Keratinocyte (primary cell): ENCODE results near the gene ECE2. TPM values are rescaled to one million over a fixed set of nuclear protein-coding genes. Genes with fewer than 3 reads are reported as not detected.

Source experiments
- DNase-seq: peaks from one replicate; pipeline ENCODE4 v3.0.0-alpha.2; 2011; ENCODE audit warnings: low read depth, missing footprints, low spot score
- FAIRE-seq: peaks from 2 replicates; lab custom pipeline; 2011; peaks lifted over from hg19 to GRCh38; lab: Jason Lieb, UNC
- H2AFZ ChIP-seq: 2 replicates; pipeline ENCODE4 v1.6.0; 2012; ENCODE audit warnings: low read length, control low read depth, inconsistent platforms; ENCODE audit not compliant: control insufficient read depth
- H3K27ac ChIP-seq: 2 replicates; pipeline ENCODE4 v1.5.1; 2011; ENCODE audit warnings: low read length; ENCODE audit not compliant: control insufficient read depth, insufficient read depth
- H3K27me3 ChIP-seq: 3 replicates; pipeline ENCODE4 v1.6.0; 2011; ENCODE audit warnings: low read length; ENCODE audit not compliant: control insufficient read depth, insufficient read depth; ENCODE audit errors: extremely low read depth
- H3K36me3 ChIP-seq, 2 experiments: 2 replicates in 1 of 2; 3 replicates in 1 of 2; pipeline ENCODE4 v1.5.1; 2011; ENCODE audit warnings: low read length in 2 of 2, mild to moderate bottlenecking in 1 of 2; ENCODE audit not compliant: control insufficient read depth in 2 of 2, insufficient read depth in 2 of 2; ENCODE audit errors: extremely low read depth in 1 of 2
- H3K4me1 ChIP-seq: 3 replicates; pipeline ENCODE4 v1.5.1; 2011; ENCODE audit warnings: low read length; ENCODE audit not compliant: control insufficient read depth, insufficient read depth; ENCODE audit errors: extremely low read depth
- H3K4me2 ChIP-seq: 3 replicates; pipeline ENCODE4 v1.6.0; 2011; ENCODE audit warnings: low read depth, low read length; ENCODE audit not compliant: control insufficient read depth, insufficient read depth; ENCODE audit errors: extremely low read depth
- H3K4me3 ChIP-seq, 3 experiments: fragments of 200-600 bp in 1 of 3; sonication (generic) in 1 of 3; 2 replicates in 2 of 3; 3 replicates in 1 of 3; pipeline ENCODE4 v1.5.1; 2011 to 2016; ENCODE audit warnings: low read length in 3 of 3, mild to moderate bottlenecking in 3 of 3, control low read depth in 2 of 3, inconsistent platforms in 1 of 3, low read depth in 1 of 3, mixed read lengths in 1 of 3, mixed run types in 1 of 3, moderate library complexity in 1 of 3; ENCODE audit not compliant: control insufficient read depth in 2 of 3, insufficient read depth in 2 of 3; ENCODE audit errors: extremely low read depth in 1 of 3
- H3K79me2 ChIP-seq: 2 replicates; pipeline ENCODE4 v1.6.0; 2012; ENCODE audit warnings: low read length; ENCODE audit not compliant: control insufficient read depth, insufficient read depth
- H3K9ac ChIP-seq: 3 replicates; pipeline ENCODE4 v1.6.0; 2011; ENCODE audit warnings: low read length; ENCODE audit not compliant: control insufficient read depth, insufficient read depth; ENCODE audit errors: extremely low read depth
- H3K9me1 ChIP-seq: 3 replicates; pipeline ENCODE4 v1.6.0; 2011; ENCODE audit warnings: low read length; ENCODE audit not compliant: control insufficient read depth, insufficient read depth; ENCODE audit errors: extremely low read depth
- H3K9me3 ChIP-seq: 2 replicates; pipeline ENCODE4 v1.5.1; 2012; ENCODE audit warnings: low read depth, low read length; ENCODE audit not compliant: control insufficient read depth
- H4K20me1 ChIP-seq: 3 replicates; pipeline ENCODE4 v1.6.0; 2011; ENCODE audit warnings: low read length; ENCODE audit not compliant: control insufficient read depth, insufficient read depth; ENCODE audit errors: extremely low read depth
- EZH2 ChIP-seq: IDR thresholded peaks from one replicate; pipeline ENCODE4 v1.6.1; 2012; ENCODE audit warnings: inconsistent platforms, mild to moderate bottlenecking, low read length, moderate library complexity
- dilution Hi-C: fragments of 300-500 bp; cut with MboI; formaldehyde crosslinking; loops from one replicate; pipeline ENCODE4 v1.7.0; 2020; ENCODE audit warnings: low sequenced_read_pairs; ENCODE audit not compliant: extremely low pct_ligation_motif_present
- polyA plus RNA-seq, 5 experiments: library from polyadenylated mRNA; depleted of rRNA in 3 of 5; stranded (reverse) in 3 of 5; stranded (forward) in 1 of 5; unstranded in 1 of 5; fragments of >200 nt; gene quantifications; 1 replicate in 1 of 5; 2 replicates in 3 of 5; 3 replicates in 1 of 5; pipeline versions ENCODE4 v1.2.1 to v1.2.3, GENCODE V29; 2011 to 2012; ENCODE audit warnings: missing spikeins in 2 of 5, low read depth in 1 of 5, low replicate concordance in 1 of 5
- TF ChIP-seq, protein P1 (sequence below), 3 experiments: IDR thresholded peaks in 1 of 3; conservative IDR thresholded peaks in 1 of 3; optimal IDR thresholded peaks in 1 of 3; 2 replicates in 2 of 3; 3 replicates in 1 of 3; pipeline versions ENCODE3 to v1.5.1; 2011; ENCODE audit warnings: low read length in 3 of 3, mild to moderate bottlenecking in 3 of 3, moderate library complexity in 2 of 3, control low read depth in 1 of 3, inconsistent platforms in 1 of 3; ENCODE audit not compliant: insufficient read depth in 2 of 3; ENCODE audit errors: extremely low read depth in 1 of 3

The ECE2 gene
- polyA plus RNA-seq, 1 donor (not counting 4 experiments of a cell fraction or from before 2014, with no cell fraction given): not detected

GRCh38 chr3:184259396-184259877, 16.4 kb upstream of the ECE2 start:
- H3K4me2 ChIP-seq: no peak overlapping the region

DNA sequence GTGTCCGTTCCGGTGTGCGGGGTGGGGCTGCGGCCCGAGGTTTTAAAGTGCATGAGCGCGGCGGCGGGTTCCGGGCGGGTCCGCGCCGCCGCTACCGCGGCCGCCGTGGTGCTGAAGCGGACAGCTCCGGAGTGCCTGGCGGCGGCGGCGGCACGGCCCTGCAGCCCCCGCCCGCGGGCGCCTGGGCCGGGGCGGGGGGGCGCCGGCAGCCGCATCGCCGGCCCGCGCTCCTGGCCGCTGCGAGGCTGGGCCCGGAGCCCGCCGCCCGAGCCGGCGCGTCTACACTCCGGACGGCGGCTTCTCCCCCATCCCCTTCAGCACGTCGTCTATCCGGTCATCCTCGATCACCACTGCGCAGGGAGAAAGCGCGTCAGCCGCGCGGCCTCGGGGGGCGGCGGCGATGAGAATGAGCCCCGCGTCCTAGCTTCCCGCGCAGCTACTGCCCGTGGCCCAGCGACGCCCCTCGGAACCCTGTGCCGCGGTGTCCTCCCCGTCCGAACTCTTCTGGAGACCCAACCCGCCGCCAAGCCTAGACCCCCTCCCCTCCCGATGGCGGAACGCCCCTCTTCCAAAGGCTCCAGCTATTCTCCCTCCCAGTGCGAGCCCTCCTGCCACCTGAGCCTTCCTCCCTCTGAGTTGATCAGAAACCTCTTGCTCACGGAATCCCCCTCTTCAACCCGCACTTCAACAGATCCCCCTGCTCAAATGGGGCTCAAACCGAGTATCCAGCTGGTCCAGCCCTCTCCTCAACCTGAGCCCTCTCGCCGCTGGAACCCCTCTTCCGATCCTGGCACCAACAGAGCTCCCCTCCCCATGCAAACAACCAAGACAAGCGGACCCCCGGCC, 15.7 kb upstream of the ECE2 start:
- H3K27ac ChIP-seq: no peak overlapping the region
- no peaks in the 10 kb centered on the region for H3K9me1 ChIP-seq
- TF ChIP-seq EZH2: peak; percentile 87
- TF ChIP-seq, protein P1, sequence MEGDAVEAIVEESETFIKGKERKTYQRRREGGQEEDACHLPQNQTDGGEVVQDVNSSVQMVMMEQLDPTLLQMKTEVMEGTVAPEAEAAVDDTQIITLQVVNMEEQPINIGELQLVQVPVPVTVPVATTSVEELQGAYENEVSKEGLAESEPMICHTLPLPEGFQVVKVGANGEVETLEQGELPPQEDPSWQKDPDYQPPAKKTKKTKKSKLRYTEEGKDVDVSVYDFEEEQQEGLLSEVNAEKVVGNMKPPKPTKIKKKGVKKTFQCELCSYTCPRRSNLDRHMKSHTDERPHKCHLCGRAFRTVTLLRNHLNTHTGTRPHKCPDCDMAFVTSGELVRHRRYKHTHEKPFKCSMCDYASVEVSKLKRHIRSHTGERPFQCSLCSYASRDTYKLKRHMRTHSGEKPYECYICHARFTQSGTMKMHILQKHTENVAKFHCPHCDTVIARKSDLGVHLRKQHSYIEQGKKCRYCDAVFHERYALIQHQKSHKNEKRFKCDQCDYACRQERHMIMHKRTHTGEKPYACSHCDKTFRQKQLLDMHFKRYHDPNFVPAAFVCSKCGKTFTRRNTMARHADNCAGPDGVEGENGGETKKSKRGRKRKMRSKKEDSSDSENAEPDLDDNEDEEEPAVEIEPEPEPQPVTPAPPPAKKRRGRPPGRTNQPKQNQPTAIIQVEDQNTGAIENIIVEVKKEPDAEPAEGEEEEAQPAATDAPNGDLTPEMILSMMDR (optimal IDR thresholded peaks at IDR 0.05 in 1 of 3, IDR thresholded peaks at IDR 0.05 in 1 of 3, conservative IDR thresholded peaks at IDR 0.05 in 1 of 3; ENCODE audit: extremely low read depth in 1 of 3, insufficient read depth in 2 of 3, low read length in 3 of 3): no peak
- peaks cover 18% of the 10 kb centered on the region for H3K4me1 ChIP-seq
- no peak overlapping the region for H3K9ac ChIP-seq
- no peaks in the 10 kb centered on the region for H4K20me1 ChIP-seq
- H2AFZ ChIP-seq: no peak overlapping the region
- H3K27me3 ChIP-seq: peaks cover 22% of the 10 kb centered on the region
- peak overlapping the region in 1 of 3 experiments; percentile 59 for H3K4me3 ChIP-seq
- H3K36me3 ChIP-seq: peaks cover 4 to 6% of the 10 kb centered on the region in 2 experiments
- FAIRE-seq (no peak), DNase-seq (no peak)
- H3K9me3 ChIP-seq: no peaks in the 10 kb centered on the region
- peak overlapping the region; percentile 35 for H3K4me2 ChIP-seq
- no peaks in the 10 kb centered on the region for H3K79me2 ChIP-seq
- dilution Hi-C loops: no loop called here

More at GRCh38 chr3:184259396-184259877, 16.4 kb upstream of the ECE2 start:
- no peaks in the 10 kb centered on the region for H3K9me3 ChIP-seq
- H3K27ac ChIP-seq: no peak overlapping the region
- peaks cover 4 to 6% of the 10 kb centered on the region in 2 experiments for H3K36me3 ChIP-seq
- no peak overlapping the region for H2AFZ ChIP-seq
- H3K9me1 ChIP-seq: no peaks in the 10 kb centered on the region
- FAIRE-seq: no peak
- no peak for DNase-seq
- dilution Hi-C loops: no loop called here
- peak; percentile 34 for TF ChIP-seq EZH2
- TF ChIP-seq, protein P1 (optimal IDR thresholded peaks at IDR 0.05 in 1 of 3, IDR thresholded peaks at IDR 0.05 in 1 of 3, conservative IDR thresholded peaks at IDR 0.05 in 1 of 3; ENCODE audit: extremely low read depth in 1 of 3, insufficient read depth in 2 of 3, low read length in 3 of 3): no peak
- peaks cover 22% of the 10 kb centered on the region for H3K27me3 ChIP-seq
- no peak overlapping the region for H3K4me3 ChIP-seq
- H3K9ac ChIP-seq: no peak overlapping the region
- no peaks in the 10 kb centered on the region for H4K20me1 ChIP-seq
- H3K4me1 ChIP-seq: peaks cover 19% of the 10 kb centered on the region
- H3K79me2 ChIP-seq: no peaks in the 10 kb centered on the region
